Left hindlimb (tissue), 1 donor: ENCODE measurements around the gene MANEAL.

Experiments used
- DNase-seq: peaks from one replicate; pipeline ENCODE4 v3.0.0-alpha.2; 2018

The MANEAL gene

DNA sequence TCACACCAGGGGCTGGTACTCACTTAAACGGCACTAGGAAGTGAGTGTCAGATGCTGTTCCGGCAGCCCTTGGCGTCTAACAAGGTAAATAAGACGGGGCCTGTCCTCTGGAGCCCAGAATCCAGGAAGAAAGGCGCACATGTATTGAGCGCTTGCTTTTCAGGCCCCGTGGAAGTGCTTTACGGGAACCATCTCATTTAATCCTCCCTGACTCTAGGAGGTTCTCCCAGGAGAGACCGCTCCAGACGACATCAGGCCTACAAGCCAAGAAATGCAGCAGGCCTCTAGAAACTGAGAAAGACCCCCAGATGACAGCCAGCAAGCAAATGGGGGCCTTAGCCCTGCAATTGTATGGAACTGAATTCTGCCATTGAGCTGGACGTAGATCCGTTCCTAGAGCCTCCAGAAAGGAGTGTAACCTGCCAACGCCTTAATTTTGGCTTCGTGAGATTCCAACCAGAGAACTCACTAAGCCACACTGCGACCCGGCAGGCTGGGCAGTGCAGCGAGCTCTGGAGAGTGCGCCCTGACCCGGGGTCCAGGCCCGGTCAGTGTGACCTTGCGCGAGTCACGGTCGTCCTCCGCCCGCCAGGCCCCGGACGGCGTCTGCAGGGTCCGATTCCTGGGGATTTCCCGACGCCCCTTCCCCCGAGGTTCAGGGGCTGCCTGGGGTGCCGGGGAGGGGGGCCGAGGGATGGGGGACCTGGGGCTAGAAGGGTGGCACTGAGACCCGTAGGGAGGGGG, 532 bp upstream of the MANEAL start:
- DNase-seq = no peak

- DNase-seq = no peak
These were observed 1.0 kb downstream of the MANEAL start for GRCh38 chr1:37794372-37795339.

DNA sequence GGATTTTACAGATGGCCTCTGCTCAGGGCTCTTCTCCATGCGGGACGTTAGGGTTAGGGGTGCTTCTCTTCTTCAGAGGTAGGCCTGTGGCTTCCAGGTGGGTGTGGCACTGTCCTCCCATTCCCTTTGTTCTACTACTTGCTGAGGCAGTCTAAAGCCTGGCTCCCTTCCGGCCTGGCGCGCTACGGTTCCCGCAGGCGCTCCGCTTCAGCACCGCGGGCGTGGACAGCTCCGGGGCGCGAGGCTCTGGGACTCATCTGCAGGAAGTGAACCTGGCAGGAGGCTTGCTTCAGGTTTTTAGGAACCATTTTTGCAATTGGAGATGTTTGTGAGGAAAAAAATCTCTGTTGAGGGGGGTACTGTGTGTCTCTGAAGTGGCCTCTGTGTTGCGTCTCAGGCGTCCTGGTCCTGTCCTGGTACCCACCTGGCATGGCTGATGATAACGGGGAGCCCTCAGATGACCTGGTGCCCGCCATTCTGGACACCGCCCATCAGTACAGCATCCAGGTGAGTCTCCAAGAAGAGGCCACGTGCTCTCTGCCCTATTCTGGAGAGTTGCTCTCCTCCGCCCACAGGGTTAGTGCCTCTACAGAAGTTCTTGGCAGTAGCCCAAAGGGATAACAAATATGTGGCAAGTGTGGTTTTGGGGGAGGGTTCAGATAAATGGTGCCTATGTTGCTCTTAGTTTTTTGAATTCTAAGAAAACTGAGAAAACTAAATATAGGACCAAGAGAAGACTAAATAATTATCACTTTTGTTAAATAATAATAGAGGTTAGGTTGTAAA, 1.9 kb downstream of the MANEAL start:
- DNase-seq = peak; percentile 63

DNA sequence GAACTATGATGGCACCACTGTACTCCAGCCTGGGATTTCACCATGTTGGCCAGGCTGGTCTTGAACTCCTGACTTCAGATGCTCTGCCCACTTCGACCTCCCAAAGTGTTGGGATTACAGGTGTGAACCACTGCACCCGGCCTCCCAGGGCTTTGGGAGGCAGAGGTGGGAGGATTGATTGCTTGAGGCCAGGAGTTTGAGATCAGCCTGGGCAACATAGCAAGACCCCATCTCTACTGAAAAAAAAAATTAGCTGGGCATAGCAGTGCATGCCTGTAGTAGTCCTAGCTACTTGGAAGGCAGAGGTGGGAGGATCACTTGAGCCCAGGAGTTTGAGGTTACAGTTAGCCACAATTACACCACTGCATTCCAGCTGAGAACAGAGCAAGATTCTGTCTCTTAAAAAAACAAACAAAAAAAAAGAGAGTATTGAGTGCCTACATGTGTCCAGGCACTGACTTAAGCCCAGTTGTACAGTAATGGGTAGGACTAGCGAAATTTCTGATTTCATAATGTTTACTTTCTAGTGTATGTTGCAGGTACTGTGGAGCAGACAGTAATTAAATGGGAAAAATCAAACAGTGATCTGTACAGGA, 4.2 kb downstream of the MANEAL start:
- no peak for DNase-seq

- DNase-seq = no peak
These were observed 8.8 kb downstream of the MANEAL start for GRCh38 chr1:37802439-37802838.

DNA sequence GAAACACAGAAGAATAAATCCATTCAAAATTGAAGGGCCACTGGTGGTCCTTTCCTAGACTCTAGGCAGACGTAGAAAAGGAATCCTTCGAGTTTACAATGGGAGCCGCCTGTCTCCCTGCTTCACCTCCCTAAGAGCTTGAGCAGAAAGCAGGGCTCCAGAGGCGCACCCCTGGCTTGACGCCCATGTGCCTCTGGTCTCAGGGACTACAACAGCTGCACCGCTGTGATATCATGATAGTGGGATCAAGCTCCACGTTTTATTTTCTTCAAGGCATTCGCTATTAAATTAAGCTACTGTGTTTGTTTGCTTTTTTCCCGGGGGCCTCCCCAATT, 13.5 kb downstream of the MANEAL start:
- DNase-seq = no peak

GRCh38 chr1:37807555-37808368, 14.1 kb downstream of the MANEAL start, which contains the start of the genes C1orf122 and YRDC:
C1orf122 (plus strand) TSS chr1:37807790; CDS start chr1:37808405, 615 bp downstream.
YRDC (minus strand) TSS chr1:37808208; CDS start chr1:37808180, 28 bp downstream.
- DNase-seq = peak; percentile 95

DNA sequence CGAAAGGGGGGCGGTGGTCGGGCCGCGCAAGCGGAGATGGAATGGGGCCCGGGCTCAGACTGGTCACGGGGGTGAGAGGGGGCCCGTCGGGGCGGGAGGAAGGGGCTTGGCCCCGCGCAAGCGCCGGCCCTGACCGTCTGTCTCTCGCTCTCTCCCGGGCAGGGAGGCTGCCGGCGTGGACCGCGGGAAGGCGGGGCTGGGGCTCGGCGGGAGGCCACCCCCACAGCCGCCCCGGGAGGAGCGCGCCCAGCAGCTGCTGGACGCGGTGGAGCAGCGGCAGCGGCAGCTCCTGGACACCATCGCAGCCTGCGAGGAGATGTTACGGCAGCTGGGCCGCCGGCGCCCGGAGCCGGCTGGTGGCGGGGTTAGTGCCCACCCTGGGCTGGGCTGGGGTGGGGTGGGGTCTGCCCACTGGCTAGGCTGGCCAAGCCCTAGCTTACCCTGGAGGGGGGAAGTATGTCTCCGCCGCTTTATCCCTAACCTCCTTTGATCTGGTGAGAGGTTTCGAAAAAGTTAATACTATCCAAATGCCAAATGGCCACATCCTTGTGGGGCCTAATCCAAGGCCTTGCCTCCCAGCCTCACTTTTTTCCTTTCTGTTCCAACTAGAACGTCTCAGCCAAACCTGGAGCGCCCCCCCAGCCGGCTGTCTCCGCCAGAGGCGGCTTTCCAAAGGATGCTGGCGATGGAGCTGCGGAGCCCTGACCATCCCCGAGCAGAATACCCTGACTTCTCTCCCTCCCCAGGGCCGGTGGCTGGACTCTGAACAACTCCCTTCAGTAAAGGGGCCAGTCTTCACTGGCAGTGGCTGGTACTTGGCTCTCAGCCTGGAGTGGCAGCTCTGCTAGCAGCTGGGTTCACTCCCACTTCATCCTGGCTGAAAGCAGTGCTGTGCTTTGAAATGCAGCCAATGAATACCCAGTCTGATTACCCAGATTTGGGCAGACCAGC, 15.0 kb downstream of the MANEAL start:
- peak; percentile 81 for DNase-seq

- no peak for DNase-seq
These were observed 16.3 kb downstream of the MANEAL start for GRCh38 chr1:37809942-37810341.

GRCh38 chr1:37811027-37811655, 17.5 kb downstream of the MANEAL start:
- DNase-seq = peak; percentile 75

DNA sequence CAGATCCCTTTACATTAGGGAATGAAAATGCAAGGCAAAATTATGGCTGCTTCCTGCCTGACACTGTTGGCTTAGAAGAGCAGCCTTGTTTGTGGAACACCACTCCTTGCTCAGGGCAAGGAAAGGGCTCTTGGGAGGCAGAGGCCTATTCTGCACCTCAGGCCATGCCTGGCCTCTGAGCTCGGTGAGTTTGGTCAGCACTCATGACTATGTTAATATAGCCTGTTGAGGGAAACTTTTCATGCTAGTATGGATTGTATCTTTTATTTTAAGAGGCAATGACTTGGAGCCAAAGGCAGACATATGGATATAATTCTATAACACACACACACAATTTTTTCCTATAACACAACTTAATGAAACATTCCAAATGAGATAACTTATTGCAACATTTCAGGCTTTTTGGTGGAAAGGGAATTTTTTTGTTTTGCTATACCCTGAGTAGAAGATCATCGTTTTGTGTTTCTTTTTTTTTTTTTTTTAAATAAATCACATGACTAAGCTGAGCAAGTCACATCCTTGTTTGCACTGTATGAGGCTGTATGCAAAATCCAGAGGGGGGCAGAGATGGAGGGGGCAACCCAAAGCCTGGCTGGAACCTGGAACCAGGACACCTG, 20.0 kb downstream of the MANEAL start:
- no peak for DNase-seq

DNA sequence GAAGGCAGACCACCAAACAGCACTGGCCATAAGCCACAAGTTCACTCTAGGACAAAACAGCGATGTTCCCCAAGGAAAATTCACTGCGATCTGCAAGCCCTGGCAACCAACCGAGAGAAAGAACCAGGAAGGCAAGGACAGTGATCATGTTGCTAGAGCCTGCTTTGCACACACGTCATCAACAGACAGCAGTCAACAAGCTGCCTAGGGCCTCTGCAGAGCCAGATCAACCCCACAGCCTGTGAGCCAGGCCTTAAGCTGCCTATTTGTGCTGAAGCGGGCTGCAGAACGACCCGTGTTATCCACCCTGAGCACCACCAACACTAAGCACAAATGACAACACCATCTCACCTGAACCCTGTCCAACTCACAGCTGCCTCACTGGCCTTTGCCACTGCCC, 20.6 kb downstream of the MANEAL start:
- DNase-seq = no peak

DNA sequence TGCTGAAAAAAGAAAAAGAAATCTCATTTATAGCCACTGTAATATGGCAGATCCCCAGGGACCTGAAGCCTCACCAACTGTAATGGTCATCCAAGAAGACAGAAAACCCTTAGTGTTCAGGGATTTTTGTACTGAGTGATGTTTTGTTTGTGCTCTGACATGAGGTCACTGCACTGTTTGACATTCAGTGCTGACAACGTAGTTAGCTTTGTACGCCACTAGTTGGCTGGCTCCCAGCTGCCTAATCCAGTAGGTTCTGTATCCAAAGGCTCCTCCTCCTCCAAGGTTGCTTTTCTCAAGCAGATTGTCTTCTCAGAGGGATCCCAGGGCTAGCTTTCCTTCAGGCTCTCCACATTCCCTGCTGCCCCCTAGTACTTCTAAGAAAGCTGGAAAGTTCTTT, 23.8 kb downstream of the MANEAL start:
- DNase-seq = no peak

DNA sequence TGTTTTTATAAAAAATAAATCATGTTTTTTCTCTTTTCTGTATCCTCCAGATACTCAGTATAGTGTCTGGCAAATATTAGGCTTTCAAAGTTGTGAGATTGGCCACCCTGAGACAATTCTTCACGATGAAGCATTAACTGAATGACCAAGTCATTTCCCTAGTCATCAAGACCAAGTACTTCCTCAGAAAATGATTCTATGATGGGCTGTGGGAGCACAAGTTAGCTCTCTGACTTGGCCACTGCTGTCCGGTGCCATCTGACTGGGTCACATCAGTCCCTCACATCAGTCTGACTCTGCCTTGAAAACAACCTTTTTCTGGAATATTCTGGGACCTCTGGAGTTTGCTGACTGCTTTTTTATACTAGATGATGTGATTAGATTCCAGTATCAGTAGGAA, 27.8 kb downstream of the MANEAL start:
- no peak for DNase-seq

- DNase-seq = no peak
These were observed 29.5 kb downstream of the MANEAL start for GRCh38 chr1:37822906-37823815.

DNA sequence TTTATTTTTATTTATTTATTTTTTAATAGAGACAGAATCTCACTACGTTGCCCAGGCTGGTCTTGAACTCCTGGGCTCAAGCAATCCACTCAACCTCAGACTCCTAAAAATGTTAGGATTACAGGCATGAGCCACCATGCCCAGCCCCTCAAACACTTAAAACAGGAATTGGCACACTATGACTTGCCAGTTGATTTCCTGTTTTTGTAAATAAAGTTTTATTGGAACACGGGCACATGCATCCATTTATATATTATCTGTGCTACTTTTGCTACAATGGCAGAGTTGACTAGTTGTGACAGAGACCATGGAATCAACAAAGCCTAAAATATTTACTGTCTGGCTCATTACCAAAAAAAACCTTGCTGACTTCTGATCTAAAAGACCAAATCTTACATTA, 30.4 kb downstream of the MANEAL start:
- DNase-seq = no peak

DNA sequence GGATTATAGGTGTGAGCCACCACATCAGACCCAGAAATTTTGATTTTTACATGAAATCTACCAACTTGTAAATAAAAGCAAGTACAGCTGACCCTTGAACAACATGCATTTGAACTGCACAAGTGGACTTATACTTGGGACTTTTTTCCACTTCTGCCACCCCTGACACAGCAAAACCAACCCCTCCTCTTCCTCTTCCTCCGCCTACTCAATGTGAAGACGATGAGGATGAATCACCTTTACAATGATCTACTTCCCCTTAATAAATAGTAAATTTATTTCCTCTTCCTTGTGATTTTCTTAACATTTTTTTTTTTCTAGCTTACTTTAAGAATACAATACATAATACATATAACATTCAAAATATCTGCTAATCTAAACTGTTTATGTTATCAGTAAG, 31.9 kb downstream of the MANEAL start:
- DNase-seq = no peak

DNA sequence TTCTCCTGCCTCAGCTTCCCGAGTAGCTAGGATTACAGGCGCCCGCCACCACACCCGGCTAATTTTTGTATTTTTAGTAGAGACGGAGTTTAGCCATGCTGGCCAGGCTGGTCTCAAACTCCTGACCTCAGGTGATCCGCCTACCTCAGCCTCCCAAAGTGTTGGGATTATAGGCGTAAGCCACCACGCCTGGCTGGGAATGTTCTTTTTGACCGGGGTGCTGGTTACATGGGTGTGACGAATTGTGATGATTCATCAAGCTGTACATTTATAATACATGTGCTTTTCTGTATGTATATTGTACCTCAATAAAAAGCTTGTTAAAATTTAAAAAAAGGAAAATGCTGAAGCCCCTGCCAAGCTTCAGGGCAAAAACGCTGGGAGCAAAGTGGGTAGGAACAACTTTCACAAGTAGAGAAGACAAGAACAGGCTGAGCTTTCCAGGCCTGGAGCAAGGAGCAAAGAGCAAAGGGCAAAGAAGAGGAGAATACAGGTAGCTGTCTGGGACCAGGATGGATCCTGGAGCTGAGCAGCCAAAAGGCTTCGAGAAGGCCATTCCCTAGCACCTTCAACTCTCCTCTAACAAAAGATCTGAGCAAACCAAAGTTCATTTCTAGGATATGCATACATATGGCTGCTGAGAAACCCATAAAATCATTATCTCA, 34.9 kb downstream of the MANEAL start:
- DNase-seq = no peak
